Activated B cell treated with CpG ODN at 0.5 μM for 24 hours (primary cell): ENCODE results near the gene SELL. TPM values are rescaled to one million over a fixed set of nuclear protein-coding genes. Genes with fewer than 3 reads are reported as not detected.
"Not testable (repeated sequence)": the region's sequence is repeated elsewhere in the genome, so short reads cannot be mapped to it uniquely, and the experiment has no call there.

Source experiments
- ATAC-seq: fragments of 200-7000 bp; cut with Tn5 transposase; one replicate; pipeline ENCODE4 v1.10.0; 2021; ENCODE audit warnings: low read depth, mild to moderate bottlenecking, moderate library complexity
- CTCF ChIA-PET: fragments of 350-600 bp; sonication (Branson Sonifier 250); formaldehyde crosslinking; loops from one replicate; lab custom pipeline; 2021; ENCODE audit warnings: antibody characterized with exemption; lab: Charles Lee
- POLR2A ChIA-PET: fragments of 350-600 bp; sonication (Branson Sonifier 250); formaldehyde crosslinking; loops from one replicate; lab custom pipeline; 2021; ENCODE audit warnings: antibody characterized with exemption; lab: Charles Lee
- DNase-seq: peaks from one replicate; pipeline ENCODE4 v3.0.0; 2022
- H3K27ac Mint-ChIP-seq: one replicate; pipeline ENCODE4 v1.8.0; 2020; ENCODE audit warnings: mixed read lengths
- H3K27me3 Mint-ChIP-seq: one replicate; pipeline ENCODE4 v1.8.0; 2021; ENCODE audit warnings: mixed read lengths
- H3K36me3 Mint-ChIP-seq: one replicate; pipeline ENCODE4 v1.8.0; 2021; ENCODE audit warnings: low read depth, mixed read lengths
- H3K4me1 Mint-ChIP-seq: one replicate; pipeline ENCODE4 v1.8.0; 2021; ENCODE audit warnings: mixed read lengths
- H3K4me3 Mint-ChIP-seq: one replicate; pipeline ENCODE4 v1.8.0; 2020; ENCODE audit warnings: mild to moderate bottlenecking, mixed read lengths
- H3K9me3 Mint-ChIP-seq: one replicate; pipeline ENCODE4 v1.8.0; 2020; ENCODE audit warnings: mixed read lengths
- intact Hi-C: fragments of 100-400 bp; cut with micrococcal nuclease; formaldehyde crosslinking; loops from one replicate; pipeline ENCODE4 v1.15.1; 2024
- total RNA-seq: library from RNA; stranded (reverse); gene quantifications from 2 replicates; pipeline ENCODE4 v1.2.3, GENCODE V29; 2022
- TF ChIP-seq, protein P1 (sequence below): fragments of 200-600 bp; IDR thresholded peaks from one replicate; pipeline ENCODE4 v1.8.0; 2022; ENCODE audit warnings: antibody characterized with exemption, mild to moderate bottlenecking

SELL gene
- total RNA-seq, 1 donor from 2014 or later, result 156 TPM

GRCh38 chr1:169692756-169693460 lies 18.5 kb downstream of the SELL start:
- intact Hi-C loops, result loop anchor here (1.0 to 10.0 kb wide), 5 partner anchors 12 to 1978 kb away; partner anchors contain the start of genes BLZF1, NME7 and PRRC2C
- H3K36me3 Mint-ChIP-seq, result peaks cover 51% of the 10 kb centered on the region
- H3K4me1 Mint-ChIP-seq, result peaks cover 94% of the 10 kb centered on the region
- TF ChIP-seq, protein P1, sequence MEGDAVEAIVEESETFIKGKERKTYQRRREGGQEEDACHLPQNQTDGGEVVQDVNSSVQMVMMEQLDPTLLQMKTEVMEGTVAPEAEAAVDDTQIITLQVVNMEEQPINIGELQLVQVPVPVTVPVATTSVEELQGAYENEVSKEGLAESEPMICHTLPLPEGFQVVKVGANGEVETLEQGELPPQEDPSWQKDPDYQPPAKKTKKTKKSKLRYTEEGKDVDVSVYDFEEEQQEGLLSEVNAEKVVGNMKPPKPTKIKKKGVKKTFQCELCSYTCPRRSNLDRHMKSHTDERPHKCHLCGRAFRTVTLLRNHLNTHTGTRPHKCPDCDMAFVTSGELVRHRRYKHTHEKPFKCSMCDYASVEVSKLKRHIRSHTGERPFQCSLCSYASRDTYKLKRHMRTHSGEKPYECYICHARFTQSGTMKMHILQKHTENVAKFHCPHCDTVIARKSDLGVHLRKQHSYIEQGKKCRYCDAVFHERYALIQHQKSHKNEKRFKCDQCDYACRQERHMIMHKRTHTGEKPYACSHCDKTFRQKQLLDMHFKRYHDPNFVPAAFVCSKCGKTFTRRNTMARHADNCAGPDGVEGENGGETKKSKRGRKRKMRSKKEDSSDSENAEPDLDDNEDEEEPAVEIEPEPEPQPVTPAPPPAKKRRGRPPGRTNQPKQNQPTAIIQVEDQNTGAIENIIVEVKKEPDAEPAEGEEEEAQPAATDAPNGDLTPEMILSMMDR, result no peak
- POLR2A ChIA-PET, result interaction anchor here (0.6 to 6.2 kb wide), 16 partner anchors 9 to 1886 kb away, joined by 3 to 119 read pairs (median 6); partner anchors contain the start of gene SCYL3
- CTCF ChIA-PET, result interaction anchor here (0.7 to 9.6 kb wide), 11 partner anchors 9 to 144 kb away, joined by 3 to 192 read pairs (median 9); no protein-coding TSS in a partner anchor
- H3K4me3 Mint-ChIP-seq, result peak overlapping the region; percentile 62
- no peaks in the 10 kb centered on the region for H3K27me3 Mint-ChIP-seq
- H3K9me3 Mint-ChIP-seq, result no peaks in the 10 kb centered on the region
- peak; percentile 56 for ATAC-seq
- H3K27ac Mint-ChIP-seq, result peak overlapping the region; percentile 90
- no peak for DNase-seq

DNA sequence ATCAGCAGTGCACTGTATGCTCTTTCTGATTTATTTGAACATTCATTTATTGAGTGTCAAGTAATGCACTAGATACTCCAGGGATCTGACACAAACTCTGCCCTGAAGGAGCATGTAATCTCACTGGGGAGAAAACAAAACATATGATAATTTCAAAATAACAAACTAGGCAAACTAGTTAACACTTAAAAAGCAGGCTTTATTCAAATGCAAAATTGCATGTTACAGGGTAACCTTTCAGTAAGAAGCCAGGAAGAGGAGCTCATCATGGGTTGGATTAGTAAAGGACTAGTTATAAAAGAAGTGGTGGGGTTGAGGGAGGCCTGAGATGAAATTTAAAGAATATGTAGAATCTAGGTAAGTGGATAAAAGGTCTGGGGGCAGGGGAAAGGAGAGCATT lies 20.9 kb downstream of the SELL start:
- ATAC-seq (no peak), DNase-seq (no peak)
- Mint-ChIP-seq H3K4me1 (peaks cover 72% of the 10 kb centered on the region), H3K27ac (no peak overlapping the region), H3K36me3 (peaks cover 37% of the 10 kb centered on the region), H3K27me3 (no peaks in the 10 kb centered on the region), H3K4me3 (peak overlapping the region; percentile 2), H3K9me3 (no peaks in the 10 kb centered on the region)
- intact Hi-C loops, result loop anchor here (5.0 to 10.0 kb wide), 4 partner anchors 33 to 1976 kb away; partner anchors contain the start of genes BLZF1, NME7 and PRRC2C
- ChIA-PET POLR2A (interaction anchor here (5.3 to 6.2 kb wide), 3 partner anchors 9 to 16 kb away, joined by 38 to 119 read pairs (median 57); no protein-coding TSS in a partner anchor), CTCF (interaction anchor here (1.1 to 9.6 kb wide), 4 partner anchors 9 to 88 kb away, joined by 3 to 192 read pairs (median 10); no protein-coding TSS in a partner anchor)
- TF ChIP-seq, protein P1, result no peak

- Mint-ChIP-seq H3K4me1 (peaks cover 61% of the 10 kb centered on the region), H3K27ac (no peak overlapping the region), H3K27me3 (no peaks in the 10 kb centered on the region), H3K4me3 (peak overlapping the region; percentile 3), H3K9me3 (no peaks in the 10 kb centered on the region), H3K36me3 (peaks cover 26% of the 10 kb centered on the region)
- intact Hi-C loops, result no loop called here
- DNase-seq (no peak), ATAC-seq (no peak)
- POLR2A ChIA-PET, result interaction anchor here (0.6 to 6.2 kb wide), 5 partner anchors 8 to 202 kb away, joined by 3 to 119 read pairs (median 38); no protein-coding TSS in a partner anchor
- CTCF ChIA-PET, result interaction anchor here (1.0 to 9.6 kb wide), 3 partner anchors 8 to 87 kb away, joined by 3 to 192 read pairs (median 17); no protein-coding TSS in a partner anchor
- TF ChIP-seq, protein P1, result no peak
These were observed 22.0 kb downstream of the SELL start for GRCh38 chr1:169689395-169689794.

DNA sequence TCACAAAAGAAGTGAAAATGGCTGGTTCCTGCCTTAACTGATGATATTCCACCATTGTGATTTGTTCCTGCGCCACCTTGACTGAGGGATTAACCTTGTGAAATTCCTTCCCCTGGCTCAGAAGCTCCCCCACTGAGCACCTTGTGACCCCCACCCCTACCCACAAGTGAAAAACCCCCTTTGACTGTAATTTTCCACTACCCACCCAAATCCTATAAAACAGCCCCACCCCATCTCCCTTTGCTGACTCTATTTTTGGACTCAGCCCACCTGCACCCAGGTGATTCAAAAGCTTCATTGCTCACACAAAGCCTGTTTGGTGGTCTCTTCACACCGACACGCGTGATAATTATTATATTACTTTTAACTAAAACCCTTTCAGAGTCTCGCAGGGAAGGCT lies 23.0 kb downstream of the SELL start:
- Mint-ChIP-seq H3K4me3 (peak overlapping the region; percentile 4), H3K36me3 (peaks cover 22% of the 10 kb centered on the region), H3K4me1 (peaks cover 51% of the 10 kb centered on the region)
- DNase-seq, H3K27ac Mint-ChIP-seq, ATAC-seq, intact Hi-C loops, H3K9me3 Mint-ChIP-seq, H3K27me3 Mint-ChIP-seq: not testable (repeated sequence)
- ChIA-PET CTCF (interaction anchor here (1.6 to 9.6 kb wide), 2 partner anchors 86 to 87 kb away, joined by 3 to 192 read pairs; no protein-coding TSS in a partner anchor), POLR2A (interaction anchor here (0.6 to 6.2 kb wide), 2 partner anchors 12 to 18 kb away, joined by 4 to 57 read pairs; no protein-coding TSS in a partner anchor)

DNA sequence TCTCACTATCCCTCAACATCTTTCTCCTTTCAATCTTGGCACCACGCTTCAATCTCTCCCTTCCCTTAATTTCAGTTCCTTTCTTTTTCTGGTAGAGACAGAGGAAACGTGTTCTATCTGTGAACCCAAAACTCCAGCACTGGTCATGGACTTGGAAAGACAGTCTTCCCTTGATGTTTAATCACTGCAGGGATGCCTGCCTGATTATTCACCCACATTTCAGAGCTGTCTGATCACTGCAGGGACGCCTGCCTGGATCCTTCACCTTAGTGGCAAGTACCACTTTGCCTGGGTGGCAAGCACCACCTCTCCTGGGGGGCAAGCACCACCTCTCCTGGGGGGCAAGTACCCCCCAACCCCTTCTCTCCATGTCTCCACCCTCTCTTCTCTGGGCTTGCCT lies 27.8 kb downstream of the SELL start:
- H3K27ac Mint-ChIP-seq, result no peak overlapping the region
- H3K36me3 Mint-ChIP-seq, result no peaks in the 10 kb centered on the region
- ChIA-PET POLR2A (interaction anchor here (4.8 to 6.3 kb wide), 3 partner anchors 9 to 16 kb away, joined by 29 to 119 read pairs (median 37); no protein-coding TSS in a partner anchor), CTCF (no interaction called here)
- H3K4me3 Mint-ChIP-seq, result no peak overlapping the region
- DNase-seq, result no peak
- no peak for ATAC-seq
- H3K9me3 Mint-ChIP-seq, result no peaks in the 10 kb centered on the region
- H3K27me3 Mint-ChIP-seq, result no peaks in the 10 kb centered on the region
- TF ChIP-seq, protein P1, result no peak
- H3K4me1 Mint-ChIP-seq, result peaks cover 41% of the 10 kb centered on the region
- intact Hi-C loops, result no loop called here

DNA sequence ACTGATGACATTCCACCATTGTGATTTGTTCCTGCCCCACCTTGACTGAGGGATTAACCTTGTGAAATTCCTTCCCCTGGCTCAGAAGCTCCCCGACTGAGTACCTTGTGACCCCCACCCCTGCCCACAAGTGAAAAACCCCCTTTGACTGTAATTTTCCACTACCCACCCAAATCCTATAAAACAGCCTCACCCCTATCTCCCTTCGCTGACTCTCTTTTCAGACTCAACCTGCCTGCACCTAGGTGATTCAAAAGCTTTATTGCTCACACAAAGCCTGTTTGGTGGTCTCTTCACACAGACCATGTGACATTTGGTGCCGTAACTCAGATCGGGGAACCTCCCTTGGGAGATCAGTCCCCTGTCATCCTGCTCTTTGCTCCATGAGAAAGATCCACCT lies 28.3 kb downstream of the SELL start:
- H3K27ac Mint-ChIP-seq, H3K4me3 Mint-ChIP-seq, ATAC-seq, H3K9me3 Mint-ChIP-seq, H3K36me3 Mint-ChIP-seq, DNase-seq, intact Hi-C loops, H3K27me3 Mint-ChIP-seq: not testable (repeated sequence)
- POLR2A ChIA-PET, result interaction anchor here (0.9 to 6.3 kb wide), 9 partner anchors 9 to 78 kb away, joined by 3 to 119 read pairs (median 11); no protein-coding TSS in a partner anchor
- CTCF ChIA-PET, result interaction anchor here (1.9 to 5.4 kb wide), 4 partner anchors 11 to 81 kb away, joined by 4 to 45 read pairs (median 15); no protein-coding TSS in a partner anchor
- peaks cover 38% of the 10 kb centered on the region for H3K4me1 Mint-ChIP-seq
